AG09319 (cell line): ENCODE data around the gene RBCK1.

Source experiments
- DNase-seq: peaks from one replicate; pipeline ENCODE4 v3.0.0-alpha.2; 2010; ENCODE audit warnings: low read depth; ENCODE audit errors: extremely low read depth
- TF ChIP-seq, protein P1 (sequence below): IDR thresholded peaks from 2 replicates; pipeline ENCODE4 v1.5.1; 2011; ENCODE audit warnings: low read depth, mild to moderate bottlenecking, inconsistent platforms, low read length, moderate library complexity

The RBCK1 gene

DNA sequence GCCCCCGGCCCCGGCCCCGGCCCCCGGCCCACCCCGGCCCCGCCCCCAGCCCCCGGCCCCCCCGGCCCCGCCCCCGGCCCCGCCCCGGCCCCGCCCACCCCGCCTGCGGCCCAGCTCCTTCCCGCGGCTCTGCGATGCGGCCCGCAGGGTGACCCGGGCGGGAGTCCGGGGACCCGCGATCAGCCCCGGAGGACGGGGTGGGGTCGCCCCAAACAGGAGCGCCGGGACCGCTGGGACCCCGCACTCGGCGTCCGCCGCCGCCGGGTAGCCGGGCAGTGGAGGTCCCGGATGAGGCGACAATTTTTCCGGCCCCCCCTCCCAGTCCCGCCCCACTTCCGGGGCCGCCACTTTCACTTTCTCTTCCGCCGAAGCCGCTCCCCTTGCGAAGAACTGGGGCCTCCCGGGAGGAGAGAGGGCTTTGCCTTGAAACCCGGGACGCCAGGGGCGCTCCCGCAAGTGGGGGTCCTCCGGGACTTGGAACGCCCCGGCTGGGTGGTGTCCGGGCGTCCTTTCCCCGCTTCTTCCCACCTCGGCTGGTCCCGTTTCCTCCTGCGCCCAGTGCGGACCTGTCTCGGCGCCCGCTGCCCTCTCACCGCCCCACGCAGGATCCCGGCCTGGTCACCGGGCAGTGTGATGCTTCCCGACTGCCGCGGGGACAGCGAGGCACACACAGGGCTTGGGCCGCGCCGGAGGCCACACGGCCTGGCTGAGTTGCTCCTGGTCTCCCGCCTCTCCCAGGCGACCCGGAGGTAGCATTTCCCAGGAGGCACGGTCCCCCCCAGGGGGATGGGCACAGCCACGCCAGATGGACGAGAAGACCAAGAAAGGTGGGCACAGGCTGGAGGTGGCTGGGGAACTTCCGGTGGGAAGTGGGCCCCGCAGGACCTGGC, at the start of gene RBCK1:
RBCK1 (plus strand) TSS at position 347 of the 890 bp plus-strand sequence; CDS start at position 806, 459 bp downstream.
- TF ChIP-seq, protein P1, sequence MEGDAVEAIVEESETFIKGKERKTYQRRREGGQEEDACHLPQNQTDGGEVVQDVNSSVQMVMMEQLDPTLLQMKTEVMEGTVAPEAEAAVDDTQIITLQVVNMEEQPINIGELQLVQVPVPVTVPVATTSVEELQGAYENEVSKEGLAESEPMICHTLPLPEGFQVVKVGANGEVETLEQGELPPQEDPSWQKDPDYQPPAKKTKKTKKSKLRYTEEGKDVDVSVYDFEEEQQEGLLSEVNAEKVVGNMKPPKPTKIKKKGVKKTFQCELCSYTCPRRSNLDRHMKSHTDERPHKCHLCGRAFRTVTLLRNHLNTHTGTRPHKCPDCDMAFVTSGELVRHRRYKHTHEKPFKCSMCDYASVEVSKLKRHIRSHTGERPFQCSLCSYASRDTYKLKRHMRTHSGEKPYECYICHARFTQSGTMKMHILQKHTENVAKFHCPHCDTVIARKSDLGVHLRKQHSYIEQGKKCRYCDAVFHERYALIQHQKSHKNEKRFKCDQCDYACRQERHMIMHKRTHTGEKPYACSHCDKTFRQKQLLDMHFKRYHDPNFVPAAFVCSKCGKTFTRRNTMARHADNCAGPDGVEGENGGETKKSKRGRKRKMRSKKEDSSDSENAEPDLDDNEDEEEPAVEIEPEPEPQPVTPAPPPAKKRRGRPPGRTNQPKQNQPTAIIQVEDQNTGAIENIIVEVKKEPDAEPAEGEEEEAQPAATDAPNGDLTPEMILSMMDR = no peak
- peak; percentile 45 for DNase-seq

- TF ChIP-seq, protein P1 = no peak
- no peak for DNase-seq
Measured at GRCh38 chr20:358891-359555, 49.1 kb upstream of the RBCK1 start.

- TF ChIP-seq, protein P1 = no peak
- no peak for DNase-seq
Measured at GRCh38 chr20:361561-361960, 46.5 kb upstream of the RBCK1 start.

DNA sequence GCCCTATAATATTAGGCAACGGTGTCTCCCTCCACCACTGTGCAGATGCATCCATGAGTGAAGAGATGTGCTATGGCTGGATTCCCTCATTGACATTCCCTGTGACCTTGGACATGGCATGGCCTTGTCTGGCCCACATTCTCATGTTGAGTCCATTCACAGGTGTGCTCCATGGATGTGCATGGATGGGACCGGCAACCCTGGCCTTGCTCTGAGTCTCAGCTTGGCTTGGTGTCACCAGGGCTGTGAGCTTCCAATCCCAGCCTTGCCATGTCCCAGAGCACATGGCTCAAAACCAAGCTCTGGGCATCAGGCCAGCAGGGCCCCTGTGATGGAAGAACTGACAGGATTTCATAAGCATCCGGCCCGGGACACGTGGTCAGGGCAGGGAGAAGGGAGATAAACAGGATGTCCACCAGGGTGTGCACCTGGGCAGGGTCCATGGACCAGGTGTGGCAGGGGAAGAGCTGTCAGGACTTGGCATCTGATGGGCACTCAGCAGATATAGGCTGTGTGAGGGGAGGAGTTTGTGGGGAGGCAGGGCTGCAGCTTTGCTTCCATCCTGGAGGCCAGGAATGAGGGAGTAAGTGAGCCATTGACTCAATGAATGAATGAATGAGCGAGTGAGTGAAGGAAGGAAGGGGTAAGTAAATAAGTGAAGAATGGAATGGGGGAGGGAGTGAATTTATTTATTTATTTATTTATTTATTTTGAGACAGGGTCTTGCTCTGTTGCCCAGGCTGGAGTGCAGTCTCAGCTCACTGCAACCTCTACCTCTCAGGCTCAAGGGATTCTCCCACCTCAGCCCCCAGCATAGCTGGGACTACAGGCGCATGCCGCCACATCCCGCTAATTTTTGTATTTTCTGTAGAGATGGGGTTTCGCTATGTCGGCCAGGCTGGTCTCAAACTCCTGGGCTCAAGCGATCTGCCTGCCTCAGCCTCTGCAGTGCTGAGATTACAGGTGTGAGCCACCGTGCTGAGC, 45.5 kb upstream of the RBCK1 start:
- TF ChIP-seq, protein P1 = peak; percentile 24
- DNase-seq = no peak

GRCh38 chr20:363319-364078, 44.6 kb upstream of the RBCK1 start:
- TF ChIP-seq, protein P1 = no peak
- no peak for DNase-seq

DNA sequence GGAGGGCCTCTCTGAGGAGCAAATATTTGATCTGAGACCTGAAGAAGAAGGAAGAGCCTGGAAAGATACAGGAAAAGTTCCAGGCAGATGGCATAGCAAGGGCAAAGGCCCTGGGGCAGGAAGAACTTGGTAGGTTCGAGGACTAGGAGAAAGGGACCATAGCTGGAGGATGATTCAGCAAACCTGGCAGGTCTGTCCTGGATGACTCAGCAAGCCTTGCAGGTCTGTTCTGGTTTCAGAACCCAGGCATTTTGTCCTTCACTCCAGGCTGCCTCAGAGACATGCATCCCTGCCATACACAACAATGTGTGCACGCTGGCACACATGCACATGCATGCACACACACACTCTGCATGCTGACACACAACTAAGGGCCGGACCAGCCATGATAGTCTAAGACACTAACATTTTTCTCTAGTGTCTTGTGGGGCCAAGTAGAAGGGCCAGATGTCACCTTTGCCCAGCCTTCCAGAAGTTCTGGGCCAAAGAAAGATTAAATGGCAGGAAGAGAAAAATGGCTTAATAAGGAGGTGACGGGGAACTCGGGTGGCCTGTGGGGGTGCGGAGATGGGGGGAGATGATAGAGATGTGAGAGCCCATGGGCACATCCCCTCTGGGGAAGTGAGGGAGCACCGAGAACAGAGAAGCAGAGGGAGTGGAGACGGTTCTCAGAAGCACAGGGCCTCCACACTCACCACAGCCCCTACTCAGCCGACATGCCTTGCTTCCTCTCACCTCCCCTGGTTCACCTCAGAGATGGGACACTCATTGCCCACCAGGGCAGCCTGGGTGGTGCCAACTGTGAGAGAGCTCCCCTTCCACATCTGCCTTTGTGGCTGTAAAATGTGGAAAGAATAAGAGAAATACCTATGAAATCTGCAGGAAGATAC, 42.9 kb upstream of the RBCK1 start:
- no peak for DNase-seq
- TF ChIP-seq, protein P1 = no peak
